Thymus (tissue), 11 donors: ENCODE measurements around the gene P2RX2. TPM values are rescaled to one million over a fixed set of nuclear protein-coding genes. Genes with fewer than 3 reads are reported as not detected.

Experiments
- DNase-seq, 9 donors: peaks; one replicate each; pipeline ENCODE4 v3.0.0-alpha.2; 2013; ENCODE audit warnings: low spot score in 9 of 9, low read depth in 6 of 9, missing footprints in 1 of 9
- H3K27ac ChIP-seq, 2 donors: one replicate each; pipeline ENCODE4 v1.5.1; 2013; ENCODE audit warnings: control low read depth in 1 of 2, low read depth in 1 of 2, low read length in 1 of 2, mild to moderate bottlenecking in 1 of 2, moderate library complexity in 1 of 2
- H3K27me3 ChIP-seq, 2 donors: one replicate each; pipeline ENCODE4 v1.5.1; 2013; ENCODE audit warnings: low read length in 1 of 2; ENCODE audit not compliant: control insufficient read depth in 2 of 2, insufficient read depth in 1 of 2
- H3K36me3 ChIP-seq, 2 donors: one replicate each; pipeline ENCODE4 v1.5.1; 2013; ENCODE audit warnings: low read length in 1 of 2, mild to moderate bottlenecking in 1 of 2, moderate library complexity in 1 of 2; ENCODE audit not compliant: control insufficient read depth in 2 of 2, insufficient read depth in 2 of 2
- H3K4me1 ChIP-seq, 2 donors: one replicate each; pipeline ENCODE4 v1.5.1; 2013; ENCODE audit warnings: low read length in 2 of 2; ENCODE audit not compliant: control insufficient read depth in 2 of 2, insufficient read depth in 2 of 2
- H3K4me3 ChIP-seq, 2 donors: one replicate each; pipeline ENCODE4 v1.5.1; 2013; ENCODE audit warnings: low read length in 2 of 2, control low read depth in 1 of 2, mild to moderate bottlenecking in 1 of 2
- H3K9me3 ChIP-seq, 2 donors: one replicate each; pipeline ENCODE4 v1.5.1; 2013; ENCODE audit warnings: low read length in 1 of 2, mild to moderate bottlenecking in 1 of 2; ENCODE audit not compliant: control insufficient read depth in 2 of 2, insufficient read depth in 1 of 2
- WGBS: extraction: QIAGEN DNeasy Blood & Tissue Kit; methylation state at CpG from one replicate; pipeline ENCODE4 v1.1.7; 2013; 5-methylcytosine and 5-hydroxymethylcytosine counted together
- polyA plus RNA-seq: library from polyadenylated mRNA; stranded (reverse); fragments of 200-250 nt; gene quantifications from one replicate; pipeline ENCODE4 v1.2.3, GENCODE V29; 2013
- total RNA-seq: library from RNA; stranded (reverse); fragments of 120-200 nt; gene quantifications from one replicate; pipeline ENCODE4 v1.2.4, GENCODE V29; 2013
- donor health status: healthy.

The P2RX2 gene
- total and polyA plus RNA-seq, 2 donors, result 0.66 to 2.5 TPM

DNA sequence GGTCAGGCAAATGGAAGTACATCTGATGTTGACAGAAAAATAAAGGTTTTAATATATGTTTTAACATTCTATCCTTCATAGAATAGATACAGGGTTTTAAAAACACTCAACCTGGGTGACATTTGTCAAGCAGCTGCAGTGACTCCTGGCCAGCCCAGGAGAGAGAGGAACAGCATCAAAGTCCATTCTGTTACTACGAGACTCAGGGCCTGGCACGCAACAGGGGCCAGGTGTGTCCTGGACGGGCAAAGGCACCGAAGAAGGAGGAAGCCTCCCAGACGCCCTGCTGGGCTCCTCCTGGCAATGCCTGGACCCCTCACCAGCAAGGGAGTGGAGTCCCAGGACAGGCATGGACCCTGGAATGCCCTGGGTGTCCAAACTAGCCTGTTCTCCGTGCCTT is 30.3 kb upstream of the P2RX2 start:
- no peaks in the 10 kb centered on the region for H3K9me3 ChIP-seq
- no peak for DNase-seq
- no peak overlapping the region for H3K27ac ChIP-seq
- H3K4me3 ChIP-seq, result no peak overlapping the region
- H3K4me1 ChIP-seq, result no peaks in the 10 kb centered on the region
- WGBS, result 93% methylated on average over 6 of the region's 6 CpGs
- peaks cover 0 to 21% of the 10 kb centered on the region in 2 donors for H3K27me3 ChIP-seq
- peaks cover 2 to 11% of the 10 kb centered on the region in 2 donors for H3K36me3 ChIP-seq

GRCh38 chr12:132588821-132589669 is 29.5 kb upstream of the P2RX2 start:
- H3K4me1 ChIP-seq, result peaks cover 0 to 6% of the 10 kb centered on the region in 2 donors
- WGBS, result 85% methylated on average over 19 of the region's 19 CpGs
- no peak overlapping the region for H3K27ac ChIP-seq
- peaks cover 0 to 28% of the 10 kb centered on the region in 2 donors for H3K27me3 ChIP-seq
- DNase-seq, result no peak
- peaks cover 0 to 7% of the 10 kb centered on the region in 2 donors for H3K36me3 ChIP-seq
- H3K9me3 ChIP-seq, result no peaks in the 10 kb centered on the region
- H3K4me3 ChIP-seq, result no peak overlapping the region

- WGBS, result 97% methylated on average over 45 of the region's 45 CpGs
- Histone ChIP-seq H3K4me3 (no peak overlapping the region), H3K9me3 (no peaks in the 10 kb centered on the region), H3K4me1 (peaks cover 0 to 7% of the 10 kb centered on the region in 2 donors), H3K27ac (no peak overlapping the region), H3K27me3 (peaks cover 0 to 38% of the 10 kb centered on the region in 2 donors), H3K36me3 (no peaks in the 10 kb centered on the region)
- no peak for DNase-seq
These were observed 27.3 kb upstream of the P2RX2 start for GRCh38 chr12:132591107-132591935.

DNA sequence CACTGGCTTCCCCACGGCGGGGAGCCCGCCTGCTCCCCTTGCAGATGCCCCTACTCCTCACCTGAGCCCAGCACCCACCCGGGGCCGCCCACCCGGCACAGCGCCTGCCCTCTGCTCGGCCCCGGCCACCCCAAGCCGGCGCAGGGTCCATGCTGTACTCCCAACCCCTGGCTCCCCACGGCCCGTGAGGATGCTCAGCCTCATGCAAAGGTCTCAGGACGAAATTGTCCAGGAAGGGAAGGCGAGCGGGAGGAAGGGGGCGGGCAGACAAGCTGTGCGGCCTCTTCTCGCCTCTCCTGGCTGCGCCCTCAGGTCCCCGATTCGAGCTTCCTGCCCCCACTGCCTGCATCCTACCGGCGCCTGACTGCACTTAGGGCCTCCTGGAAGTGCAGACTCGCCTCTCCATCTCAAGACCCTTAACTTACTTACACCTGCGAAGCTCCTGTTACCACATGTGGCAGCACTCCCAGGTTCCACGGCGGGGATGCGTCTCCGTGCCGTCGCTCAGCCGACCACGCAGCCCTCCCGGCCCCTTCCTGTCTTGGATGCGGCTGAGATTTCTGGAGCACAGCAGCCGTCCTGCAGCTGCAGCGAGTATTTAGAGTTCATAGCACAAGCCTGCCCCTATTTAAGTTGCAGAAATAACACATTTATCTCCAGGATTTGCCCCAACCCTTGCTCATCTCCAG is 26.1 kb upstream of the P2RX2 start:
- H3K4me3 ChIP-seq, result no peak overlapping the region
- H3K27me3 ChIP-seq, result peaks cover 0 to 38% of the 10 kb centered on the region in 2 donors
- no peak for DNase-seq
- H3K36me3 ChIP-seq, result no peaks in the 10 kb centered on the region
- 88% methylated on average over 38 of the region's 38 CpGs for WGBS
- H3K27ac ChIP-seq, result no peak overlapping the region
- H3K4me1 ChIP-seq, result peaks cover 1 to 9% of the 10 kb centered on the region in 2 donors
- H3K9me3 ChIP-seq, result no peaks in the 10 kb centered on the region

DNA sequence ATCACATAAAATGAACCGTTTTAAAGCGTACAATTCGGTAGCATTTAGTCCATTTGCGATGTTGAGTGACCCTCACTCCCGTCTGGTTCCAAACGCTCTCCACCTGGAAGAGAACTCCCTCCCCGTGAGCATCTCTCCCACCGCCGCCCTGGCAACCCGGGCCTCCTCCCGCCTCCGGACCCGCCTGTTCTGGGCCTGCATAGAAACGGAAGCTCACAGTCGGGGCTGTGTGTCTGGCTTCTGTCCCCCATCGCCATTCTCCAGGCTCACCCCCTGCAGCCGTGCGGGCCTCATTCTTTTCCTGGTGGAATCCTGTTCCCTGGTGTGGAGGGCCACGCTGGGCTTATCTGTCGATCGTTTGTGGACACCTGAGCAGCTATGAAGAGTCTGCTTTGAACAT is 25.5 kb upstream of the P2RX2 start:
- H3K36me3 ChIP-seq, result no peaks in the 10 kb centered on the region
- H3K27me3 ChIP-seq, result peaks cover 0 to 38% of the 10 kb centered on the region in 2 donors
- H3K9me3 ChIP-seq, result no peaks in the 10 kb centered on the region
- H3K4me3 ChIP-seq, result no peak overlapping the region
- no peak for DNase-seq
- 97% methylated on average over 21 of the region's 21 CpGs for WGBS
- H3K27ac ChIP-seq, result no peak overlapping the region
- peaks cover 2 to 11% of the 10 kb centered on the region in 2 donors for H3K4me1 ChIP-seq

- Histone ChIP-seq H3K4me1 (peaks cover 2 to 11% of the 10 kb centered on the region in 2 donors), H3K4me3 (no peak overlapping the region), H3K27ac (no peak overlapping the region), H3K27me3 (peaks cover 0 to 37% of the 10 kb centered on the region in 2 donors), H3K36me3 (no peaks in the 10 kb centered on the region), H3K9me3 (no peaks in the 10 kb centered on the region)
- no peak for DNase-seq
- WGBS, result 93% methylated on average over 18 of the region's 18 CpGs
These were observed 25.1 kb upstream of the P2RX2 start for GRCh38 chr12:132593521-132593920.

DNA sequence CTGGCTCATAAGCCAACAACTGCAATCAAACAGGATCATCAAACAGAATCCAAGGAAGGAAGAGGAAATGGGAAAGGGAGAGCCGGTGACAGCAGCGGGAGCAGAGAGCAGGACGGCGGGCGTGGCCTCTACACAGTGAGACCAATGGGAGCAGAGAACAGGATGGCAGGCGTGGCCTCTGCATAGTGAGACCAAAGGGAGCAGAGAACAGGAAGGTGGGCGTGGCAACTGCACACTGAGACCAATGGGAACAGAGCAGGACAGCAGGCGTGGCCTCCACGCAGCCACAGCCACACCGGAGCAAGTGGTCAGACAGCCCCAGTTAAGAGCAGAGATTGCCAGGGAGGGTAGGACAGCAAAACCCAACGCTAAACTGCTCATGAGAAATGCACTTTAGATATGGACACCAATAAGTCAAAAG is 24.6 kb upstream of the P2RX2 start:
- Histone ChIP-seq H3K4me1 (peaks cover 2 to 15% of the 10 kb centered on the region in 2 donors), H3K27me3 (peaks cover 0 to 40% of the 10 kb centered on the region in 2 donors), H3K4me3 (no peak overlapping the region), H3K27ac (no peak overlapping the region), H3K9me3 (no peaks in the 10 kb centered on the region), H3K36me3 (no peaks in the 10 kb centered on the region)
- DNase-seq, result peak in 2 of 9 donors; percentile 22 to 26
- WGBS, result 55% methylated on average over 11 of the region's 11 CpGs

GRCh38 chr12:132595183-132595582 is 23.4 kb upstream of the P2RX2 start:
- Histone ChIP-seq H3K36me3 (no peaks in the 10 kb centered on the region), H3K4me3 (no peak overlapping the region), H3K27ac (no peak overlapping the region), H3K9me3 (no peaks in the 10 kb centered on the region), H3K4me1 (peaks cover 2 to 20% of the 10 kb centered on the region in 2 donors), H3K27me3 (peaks cover 0 to 39% of the 10 kb centered on the region in 2 donors)
- 89% methylated on average over 11 of the region's 11 CpGs for WGBS
- no peak for DNase-seq
